ENCODE data around the gene UNC13C. TPM values are rescaled to one million over a fixed set of nuclear protein-coding genes. Genes with fewer than 3 reads are reported as not detected.

The UNC13C gene
- total RNA-seq, 1 donor from 2014 or later: not detected

- Mint-ChIP-seq H3K36me3 (ENCODE audit: unreplicated experiment) (no peaks in the 10 kb centered on the region), H3K4me3 (ENCODE audit: unreplicated experiment) (no peak overlapping the region), H3K4me1 (ENCODE audit: unreplicated experiment) (no peaks in the 10 kb centered on the region), H3K9me3 (ENCODE audit: unreplicated experiment) (no peaks in the 10 kb centered on the region), H3K27me3 (ENCODE audit: unreplicated experiment) (no peaks in the 10 kb centered on the region), H3K27ac (ENCODE audit: unreplicated experiment) (no peak overlapping the region)
- no peak for TF ChIP-seq CTCF (IDR thresholded peaks at IDR 0.05)
- DNase-seq (ENCODE audit: extremely low spot score, unreplicated experiment): no peak
Observed at GRCh38 chr15:54288049-54288448, 309.8 kb downstream of the UNC13C start.

GRCh38 chr15:54289590-54290136, 311.4 kb downstream of the UNC13C start:
- no peak for TF ChIP-seq CTCF (IDR thresholded peaks at IDR 0.05)
- Mint-ChIP-seq H3K4me3 (ENCODE audit: unreplicated experiment) (no peak overlapping the region), H3K27ac (ENCODE audit: unreplicated experiment) (no peak overlapping the region), H3K27me3 (ENCODE audit: unreplicated experiment) (no peaks in the 10 kb centered on the region), H3K4me1 (ENCODE audit: unreplicated experiment) (no peaks in the 10 kb centered on the region), H3K36me3 (ENCODE audit: unreplicated experiment) (no peaks in the 10 kb centered on the region), H3K9me3 (ENCODE audit: unreplicated experiment) (no peaks in the 10 kb centered on the region)
- DNase-seq (ENCODE audit: extremely low spot score, unreplicated experiment): no peak

DNA sequence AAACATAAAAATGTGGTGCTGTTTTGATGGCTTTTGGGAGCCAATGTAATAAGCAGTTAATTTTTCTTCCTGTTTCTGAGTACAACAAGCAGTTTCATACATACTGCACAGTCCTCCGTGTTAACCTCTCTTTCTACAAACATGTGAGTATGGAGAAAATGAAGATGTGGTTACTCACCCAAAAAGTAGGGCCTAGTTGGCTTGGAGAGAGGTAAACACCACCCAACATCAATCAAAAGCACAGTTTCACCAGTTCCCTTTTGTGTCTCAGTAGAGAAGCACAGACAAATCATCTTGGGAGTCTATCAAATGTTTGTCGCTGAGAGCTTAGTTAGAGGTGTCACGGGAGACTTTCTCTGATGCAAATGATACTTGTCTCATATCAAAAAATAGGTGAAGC, 320.2 kb downstream of the UNC13C start:
- H3K27me3 Mint-ChIP-seq (ENCODE audit: unreplicated experiment): no peaks in the 10 kb centered on the region
- DNase-seq (ENCODE audit: extremely low spot score, unreplicated experiment): no peak
- H3K9me3 Mint-ChIP-seq (ENCODE audit: unreplicated experiment): no peaks in the 10 kb centered on the region
- no peak for TF ChIP-seq CTCF (IDR thresholded peaks at IDR 0.05)
- H3K4me3 Mint-ChIP-seq (ENCODE audit: unreplicated experiment): no peak overlapping the region
- H3K36me3 Mint-ChIP-seq (ENCODE audit: unreplicated experiment): no peaks in the 10 kb centered on the region
- H3K27ac Mint-ChIP-seq (ENCODE audit: unreplicated experiment): no peak overlapping the region
- H3K4me1 Mint-ChIP-seq (ENCODE audit: unreplicated experiment): no peaks in the 10 kb centered on the region

GRCh38 chr15:54304321-54304720, 326.1 kb downstream of the UNC13C start:
- TF ChIP-seq CTCF (IDR thresholded peaks at IDR 0.05): no peak
- DNase-seq (ENCODE audit: extremely low spot score, unreplicated experiment): no peak
- Mint-ChIP-seq H3K27me3 (ENCODE audit: unreplicated experiment) (no peaks in the 10 kb centered on the region), H3K4me1 (ENCODE audit: unreplicated experiment) (peaks cover 12% of the 10 kb centered on the region), H3K9me3 (ENCODE audit: unreplicated experiment) (no peaks in the 10 kb centered on the region), H3K36me3 (ENCODE audit: unreplicated experiment) (no peaks in the 10 kb centered on the region), H3K4me3 (ENCODE audit: unreplicated experiment) (no peak overlapping the region), H3K27ac (ENCODE audit: unreplicated experiment) (peak overlapping the region; percentile 43)

DNA sequence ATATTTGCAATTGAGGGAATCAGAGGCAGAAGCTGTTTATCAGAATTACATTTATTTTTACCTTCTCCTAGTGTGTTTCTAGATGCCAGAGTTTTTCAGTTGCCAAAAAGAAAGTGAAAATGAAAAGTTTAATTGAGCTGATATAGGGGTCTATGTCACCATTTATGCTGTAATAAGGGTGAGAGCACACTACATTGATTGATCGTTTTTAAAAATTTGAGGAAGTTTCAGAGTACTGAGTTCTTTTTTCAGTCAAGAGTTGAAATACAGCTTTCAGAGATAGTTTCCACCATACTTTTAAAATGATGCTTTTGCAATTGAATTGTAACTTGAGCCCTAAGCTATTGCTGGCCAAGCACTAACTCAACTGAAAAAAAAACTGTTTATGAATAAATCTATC, 326.9 kb downstream of the UNC13C start:
- no peak overlapping the region for H3K4me3 Mint-ChIP-seq (ENCODE audit: unreplicated experiment)
- peaks cover 3% of the 10 kb centered on the region for H3K9me3 Mint-ChIP-seq (ENCODE audit: unreplicated experiment)
- no peak for TF ChIP-seq CTCF (IDR thresholded peaks at IDR 0.05)
- no peaks in the 10 kb centered on the region for H3K27me3 Mint-ChIP-seq (ENCODE audit: unreplicated experiment)
- no peak for DNase-seq (ENCODE audit: extremely low spot score, unreplicated experiment)
- H3K27ac Mint-ChIP-seq (ENCODE audit: unreplicated experiment): no peak overlapping the region
- peaks cover 12% of the 10 kb centered on the region for H3K4me1 Mint-ChIP-seq (ENCODE audit: unreplicated experiment)
- H3K36me3 Mint-ChIP-seq (ENCODE audit: unreplicated experiment): no peaks in the 10 kb centered on the region

Data from osteocyte (in vitro differentiated cells).